Activated CD8-positive, alpha-beta T cell treated with anti-CD3 and anti-CD28 coated beads for 36 hours (primary cell): ENCODE results near the gene SUSD6. TPM values are rescaled to one million over a fixed set of nuclear protein-coding genes. Genes with fewer than 3 reads are reported as not detected.

Source experiments
- ATAC-seq: fragments of 200-7000 bp; cut with Tn5 transposase; one replicate; pipeline ENCODE4 v1.10.0; 2021; ENCODE audit warnings: mild to moderate bottlenecking, moderate library complexity
- CTCF ChIA-PET: fragments of 350-600 bp; sonication (Branson Sonifier 250); formaldehyde crosslinking; loops from one replicate; lab custom pipeline; 2021; ENCODE audit warnings: antibody characterized with exemption; lab: Charles Lee
- POLR2A ChIA-PET: fragments of 350-600 bp; sonication (Branson Sonifier 250); formaldehyde crosslinking; loops from one replicate; lab custom pipeline; 2021; ENCODE audit warnings: antibody characterized with exemption; lab: Charles Lee
- DNase-seq: peaks from one replicate; pipeline ENCODE4 v3.0.0-alpha.2; 2020
- H3K27ac Mint-ChIP-seq: one replicate; pipeline ENCODE4 v1.8.0; 2021; ENCODE audit warnings: mild to moderate bottlenecking, mixed read lengths
- H3K27me3 Mint-ChIP-seq: one replicate; pipeline ENCODE4 v1.8.0; 2021; ENCODE audit warnings: mixed read lengths
- H3K36me3 Mint-ChIP-seq: one replicate; pipeline ENCODE4 v1.8.0; 2021; ENCODE audit warnings: low read depth, mixed read lengths
- H3K4me1 Mint-ChIP-seq: one replicate; pipeline ENCODE4 v1.8.0; 2021; ENCODE audit warnings: low read depth, mixed read lengths
- H3K4me3 Mint-ChIP-seq: one replicate; pipeline ENCODE4 v1.8.0; 2021; ENCODE audit warnings: mild to moderate bottlenecking, moderate library complexity, mixed read lengths
- H3K9me3 Mint-ChIP-seq: one replicate; pipeline ENCODE4 v1.8.0; 2021; ENCODE audit warnings: mixed read lengths
- intact Hi-C: fragments of 100-400 bp; cut with micrococcal nuclease; formaldehyde crosslinking; loops from one replicate; pipeline ENCODE4 v1.10.0; 2022
- total RNA-seq, 2 experiments: library from RNA; stranded (reverse); gene quantifications; one replicate each; pipeline ENCODE4 v1.2.3, GENCODE V29; 2021
- TF ChIP-seq, protein P1 (sequence below): fragments of 200-600 bp; IDR thresholded peaks from one replicate; pipeline ENCODE4 v1.8.0; 2022; ENCODE audit warnings: antibody characterized with exemption, mild to moderate bottlenecking

The SUSD6 gene
- total RNA-seq, 2 experiments from 2014 or later = 35.7 to 36.2 TPM

- Mint-ChIP-seq H3K36me3 (peaks cover 12% of the 10 kb centered on the region), H3K4me3 (no peak overlapping the region), H3K27me3 (no peaks in the 10 kb centered on the region), H3K9me3 (no peaks in the 10 kb centered on the region), H3K27ac (peak overlapping the region; percentile 58), H3K4me1 (peaks cover 70% of the 10 kb centered on the region)
- ChIA-PET CTCF (interaction anchor here (0.7 kb wide), 1 partner anchor 38 kb away, joined by 3 read pairs; no protein-coding TSS in a partner anchor), POLR2A (no interaction called here)
- DNase-seq (no peak), ATAC-seq (no peak)
- intact Hi-C loops = no loop called here
- TF ChIP-seq, protein P1, sequence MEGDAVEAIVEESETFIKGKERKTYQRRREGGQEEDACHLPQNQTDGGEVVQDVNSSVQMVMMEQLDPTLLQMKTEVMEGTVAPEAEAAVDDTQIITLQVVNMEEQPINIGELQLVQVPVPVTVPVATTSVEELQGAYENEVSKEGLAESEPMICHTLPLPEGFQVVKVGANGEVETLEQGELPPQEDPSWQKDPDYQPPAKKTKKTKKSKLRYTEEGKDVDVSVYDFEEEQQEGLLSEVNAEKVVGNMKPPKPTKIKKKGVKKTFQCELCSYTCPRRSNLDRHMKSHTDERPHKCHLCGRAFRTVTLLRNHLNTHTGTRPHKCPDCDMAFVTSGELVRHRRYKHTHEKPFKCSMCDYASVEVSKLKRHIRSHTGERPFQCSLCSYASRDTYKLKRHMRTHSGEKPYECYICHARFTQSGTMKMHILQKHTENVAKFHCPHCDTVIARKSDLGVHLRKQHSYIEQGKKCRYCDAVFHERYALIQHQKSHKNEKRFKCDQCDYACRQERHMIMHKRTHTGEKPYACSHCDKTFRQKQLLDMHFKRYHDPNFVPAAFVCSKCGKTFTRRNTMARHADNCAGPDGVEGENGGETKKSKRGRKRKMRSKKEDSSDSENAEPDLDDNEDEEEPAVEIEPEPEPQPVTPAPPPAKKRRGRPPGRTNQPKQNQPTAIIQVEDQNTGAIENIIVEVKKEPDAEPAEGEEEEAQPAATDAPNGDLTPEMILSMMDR = no peak
These were observed 39.6 kb downstream of the SUSD6 start for GRCh38 chr14:69650948-69651369.

- no peaks in the 10 kb centered on the region for H3K9me3 Mint-ChIP-seq
- DNase-seq (no peak), ATAC-seq (no peak)
- H3K27ac Mint-ChIP-seq = peak overlapping the region; percentile 40
- H3K36me3 Mint-ChIP-seq = peaks cover 8% of the 10 kb centered on the region
- peaks cover 72% of the 10 kb centered on the region for H3K4me1 Mint-ChIP-seq
- ChIA-PET CTCF (interaction anchor here (0.7 kb wide), 1 partner anchor 39 kb away, joined by 3 read pairs; no protein-coding TSS in a partner anchor), POLR2A (interaction anchor here (1.4 kb wide), 1 partner anchor 15 kb away, joined by 3 read pairs; no protein-coding TSS in a partner anchor)
- intact Hi-C loops = no loop called here
- no peak overlapping the region for H3K4me3 Mint-ChIP-seq
- TF ChIP-seq, protein P1 = no peak
- H3K27me3 Mint-ChIP-seq = no peaks in the 10 kb centered on the region
These were observed 40.3 kb downstream of the SUSD6 start for GRCh38 chr14:69651664-69652063.

GRCh38 chr14:69652942-69653684 is 41.7 kb downstream of the SUSD6 start:
- Mint-ChIP-seq H3K9me3 (no peaks in the 10 kb centered on the region), H3K36me3 (peaks cover 7% of the 10 kb centered on the region), H3K4me3 (no peak overlapping the region), H3K27me3 (no peaks in the 10 kb centered on the region), H3K4me1 (peaks cover 75% of the 10 kb centered on the region), H3K27ac (peak overlapping the region; percentile 73)
- intact Hi-C loops = no loop called here
- TF ChIP-seq, protein P1 = no peak
- POLR2A ChIA-PET = interaction anchor here (0.9 to 1.6 kb wide), 6 partner anchors 9 to 34 kb away, joined by 3 to 4 read pairs (median 4); no protein-coding TSS in a partner anchor
- ATAC-seq (peak; percentile 62), DNase-seq (peak; percentile 39)
- CTCF ChIA-PET = interaction anchor here (1.4 to 1.5 kb wide), 2 partner anchors 9 to 68 kb away, joined by 3 to 6 read pairs; no protein-coding TSS in a partner anchor

GRCh38 chr14:69654116-69654515 is 42.7 kb downstream of the SUSD6 start:
- DNase-seq (no peak), ATAC-seq (no peak)
- Mint-ChIP-seq H3K4me1 (peaks cover 79% of the 10 kb centered on the region), H3K4me3 (no peak overlapping the region), H3K36me3 (peaks cover 14% of the 10 kb centered on the region), H3K27ac (peak overlapping the region; percentile 68), H3K9me3 (no peaks in the 10 kb centered on the region), H3K27me3 (no peaks in the 10 kb centered on the region)
- ChIA-PET POLR2A (interaction anchor here (1.5 to 1.6 kb wide), 2 partner anchors 21 to 31 kb away, joined by 3 to 4 read pairs; no protein-coding TSS in a partner anchor), CTCF (interaction anchor here (1.5 kb wide), 1 partner anchor 69 kb away, joined by 6 read pairs; no protein-coding TSS in a partner anchor)
- TF ChIP-seq, protein P1 = no peak
- intact Hi-C loops = no loop called here

GRCh38 chr14:69657950-69658355 is 46.6 kb downstream of the SUSD6 start:
- TF ChIP-seq, protein P1 = no peak
- Mint-ChIP-seq H3K36me3 (peaks cover 42% of the 10 kb centered on the region), H3K4me3 (no peak overlapping the region), H3K9me3 (no peaks in the 10 kb centered on the region), H3K4me1 (peaks cover 75% of the 10 kb centered on the region), H3K27me3 (no peaks in the 10 kb centered on the region), H3K27ac (peak overlapping the region; percentile 43)
- ChIA-PET CTCF (interaction anchor here (2.6 kb wide), 1 partner anchor 27 kb away, joined by 7 read pairs; no protein-coding TSS in a partner anchor), POLR2A (interaction anchor here (0.7 to 0.9 kb wide), 2 partner anchors 9 to 11 kb away, joined by 3 read pairs; no protein-coding TSS in a partner anchor)
- DNase-seq (no peak), ATAC-seq (no peak)
- intact Hi-C loops = no loop called here
